Esophagus muscularis mucosa (tissue), 4 donors: Measurements from ENCODE around the gene ZDHHC23. TPM values are rescaled to one million over a fixed set of nuclear protein-coding genes. Genes with fewer than 3 reads are reported as not detected.

Experiments
- DNase-seq: peaks from one replicate; pipeline ENCODE4 v3.0.0-alpha.2; 2017; ENCODE audit errors: extremely low spot score
- H3K27ac ChIP-seq, 4 donors: fragments of 200-600 bp; sonication (generic); replicated peaks in 1 of 4; 1 replicate in 3 of 4; 2 replicates in 1 of 4; pipeline ENCODE4 v1.5.1; 2016 to 2019; ENCODE audit warnings: mild to moderate bottlenecking in 1 of 4
- H3K27me3 ChIP-seq, 4 donors: fragments of 200-600 bp; sonication (generic); one replicate each; pipeline versions ENCODE4 v1.5.1 to v1.6.0; 2016 to 2019
- H3K36me3 ChIP-seq, 4 donors: fragments of 200-600 bp; sonication (generic); one replicate each; pipeline ENCODE4 v1.5.1; 2016 to 2019
- H3K4me1 ChIP-seq, 4 donors: fragments of 200-600 bp; sonication (generic); one replicate each; pipeline ENCODE4 v1.5.1; 2016 to 2019
- H3K4me3 ChIP-seq, 4 donors: fragments of 200-600 bp; sonication (generic); 1 replicate in 2 of 4; 2 replicates in 2 of 4; pipeline ENCODE4 v1.5.1; 2016 to 2019; ENCODE audit warnings: mild to moderate bottlenecking in 4 of 4, moderate library complexity in 1 of 4
- H3K9me3 ChIP-seq, 4 donors: fragments of 200-600 bp; sonication (generic); 1 replicate in 3 of 4; 2 replicates in 1 of 4; pipeline ENCODE4 v1.5.1; 2016 to 2019
- EP300 ChIP-seq: sonication (generic); formaldehyde crosslinking; IDR thresholded peaks from one replicate; pipeline ENCODE4 v1.6.1; 2017; ENCODE audit warnings: antibody characterized with exemption
- POLR2A ChIP-seq: fragments of 450-650 bp; IDR thresholded peaks from one replicate; pipeline ENCODE4 v1.6.1; 2017; ENCODE audit warnings: antibody characterized with exemption, moderate library complexity, mild to moderate bottlenecking, low read depth
- POLR2AphosphoS5 ChIP-seq, 2 donors: sonication (generic); formaldehyde crosslinking; IDR thresholded peaks; one replicate each; pipeline ENCODE4 v1.6.1; 2017; ENCODE audit warnings: antibody characterized with exemption in 2 of 2
- WGBS: methylation state at CpG from one replicate; pipeline ENCODE4 v1.1.5; 2018; 5-methylcytosine and 5-hydroxymethylcytosine counted together
- intact Hi-C: fragments of 100-400 bp; cut with DNase I; formaldehyde crosslinking; loops from one replicate; pipeline ENCODE4 v1.15.1; 2023
- total RNA-seq, 4 donors: library from RNA; depleted of rRNA; stranded (reverse); fragments of >200 nt; gene quantifications; one replicate each; pipeline versions ENCODE4 v1.1.0 to v1.2.1, GENCODE V29; 2016
- TF ChIP-seq, protein P1 (sequence below), 3 experiments: fragments of 200-600 bp in 2 of 3; fragments of 450-650 bp in 1 of 3; sonication (generic) in 2 of 3; IDR thresholded peaks; one replicate each; pipeline ENCODE4 v1.5.1; 2017 to 2019; ENCODE audit warnings: antibody characterized with exemption in 3 of 3, mild to moderate bottlenecking in 2 of 3, moderate library complexity in 1 of 3

Gene ZDHHC23, protein sequence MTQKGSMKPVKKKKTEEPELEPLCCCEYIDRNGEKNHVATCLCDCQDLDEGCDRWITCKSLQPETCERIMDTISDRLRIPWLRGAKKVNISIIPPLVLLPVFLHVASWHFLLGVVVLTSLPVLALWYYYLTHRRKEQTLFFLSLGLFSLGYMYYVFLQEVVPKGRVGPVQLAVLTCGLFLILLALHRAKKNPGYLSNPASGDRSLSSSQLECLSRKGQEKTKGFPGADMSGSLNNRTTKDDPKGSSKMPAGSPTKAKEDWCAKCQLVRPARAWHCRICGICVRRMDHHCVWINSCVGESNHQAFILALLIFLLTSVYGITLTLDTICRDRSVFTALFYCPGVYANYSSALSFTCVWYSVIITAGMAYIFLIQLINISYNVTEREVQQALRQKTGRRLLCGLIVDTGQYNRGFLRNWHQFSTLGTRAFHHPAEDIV
- total RNA-seq, result 1 to 10 TPM; 2.0 to 5.2 (median 2.3) TPM

DNA sequence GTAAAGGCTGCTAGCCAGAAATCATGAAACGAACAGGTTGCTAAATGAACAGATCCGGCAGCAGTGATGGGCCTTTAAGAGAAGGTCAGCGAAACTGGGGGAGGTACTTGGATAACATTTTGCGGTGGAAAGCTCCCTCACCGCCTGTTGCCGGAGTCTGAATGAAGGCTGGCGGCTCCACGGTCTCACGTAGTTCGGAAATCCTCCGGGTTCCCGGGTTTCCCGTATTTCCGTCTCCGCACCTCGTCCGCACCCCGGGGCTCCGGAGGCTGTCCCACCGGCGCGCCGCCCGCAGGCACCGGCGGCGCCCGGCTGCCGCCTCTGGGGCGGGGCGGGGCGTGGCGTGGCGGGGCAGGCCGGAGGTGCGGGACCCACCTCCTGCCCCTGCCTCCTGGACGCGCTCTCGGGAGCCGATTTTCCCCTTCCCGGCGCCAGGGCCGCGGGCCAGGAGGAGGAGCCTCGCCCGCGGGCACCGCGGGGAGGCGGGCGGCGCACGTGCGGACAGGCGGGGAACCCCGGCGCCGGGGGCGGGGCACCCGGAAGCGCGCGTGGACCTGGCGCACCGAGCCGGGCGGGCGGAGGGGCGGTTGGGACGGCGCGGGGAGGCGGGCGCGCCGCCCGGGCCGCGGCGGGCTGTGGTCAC lies at the start of gene ZDHHC23:
Gene ZDHHC23, plus strand, starts transcription at position 642 of the 643 bp plus-strand sequence. CDS start 790 bp downstream, outside the sequence.
- DNase-seq, result no peak
- WGBS, result 0% methylated on average over 13 of the region's 80 CpGs
- no peaks in the 10 kb centered on the region for H3K27me3 ChIP-seq
- H3K4me1 ChIP-seq, result peaks cover 5 to 17% (median 12%) of the 10 kb centered on the region in 4 donors
- no peak for TF ChIP-seq POLR2A
- TF ChIP-seq POLR2AphosphoS5 (IDR thresholded peaks at IDR 0.05), result no peak
- no peak for TF ChIP-seq EP300
- TF ChIP-seq, protein P1, sequence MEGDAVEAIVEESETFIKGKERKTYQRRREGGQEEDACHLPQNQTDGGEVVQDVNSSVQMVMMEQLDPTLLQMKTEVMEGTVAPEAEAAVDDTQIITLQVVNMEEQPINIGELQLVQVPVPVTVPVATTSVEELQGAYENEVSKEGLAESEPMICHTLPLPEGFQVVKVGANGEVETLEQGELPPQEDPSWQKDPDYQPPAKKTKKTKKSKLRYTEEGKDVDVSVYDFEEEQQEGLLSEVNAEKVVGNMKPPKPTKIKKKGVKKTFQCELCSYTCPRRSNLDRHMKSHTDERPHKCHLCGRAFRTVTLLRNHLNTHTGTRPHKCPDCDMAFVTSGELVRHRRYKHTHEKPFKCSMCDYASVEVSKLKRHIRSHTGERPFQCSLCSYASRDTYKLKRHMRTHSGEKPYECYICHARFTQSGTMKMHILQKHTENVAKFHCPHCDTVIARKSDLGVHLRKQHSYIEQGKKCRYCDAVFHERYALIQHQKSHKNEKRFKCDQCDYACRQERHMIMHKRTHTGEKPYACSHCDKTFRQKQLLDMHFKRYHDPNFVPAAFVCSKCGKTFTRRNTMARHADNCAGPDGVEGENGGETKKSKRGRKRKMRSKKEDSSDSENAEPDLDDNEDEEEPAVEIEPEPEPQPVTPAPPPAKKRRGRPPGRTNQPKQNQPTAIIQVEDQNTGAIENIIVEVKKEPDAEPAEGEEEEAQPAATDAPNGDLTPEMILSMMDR (IDR thresholded peaks at IDR 0.05), result no peak
- H3K4me3 ChIP-seq, result peak within 1 kb of the TSS; percentile 65 to 86 (median 83)
- peak within 1 kb of the TSS; percentile 69 to 81 (median 70) for H3K27ac ChIP-seq
- H3K36me3 ChIP-seq, result no peaks in the 10 kb centered on the region
- intact Hi-C loops, result no loop called here
- H3K9me3 ChIP-seq, result no peaks in the 10 kb centered on the region

DNA sequence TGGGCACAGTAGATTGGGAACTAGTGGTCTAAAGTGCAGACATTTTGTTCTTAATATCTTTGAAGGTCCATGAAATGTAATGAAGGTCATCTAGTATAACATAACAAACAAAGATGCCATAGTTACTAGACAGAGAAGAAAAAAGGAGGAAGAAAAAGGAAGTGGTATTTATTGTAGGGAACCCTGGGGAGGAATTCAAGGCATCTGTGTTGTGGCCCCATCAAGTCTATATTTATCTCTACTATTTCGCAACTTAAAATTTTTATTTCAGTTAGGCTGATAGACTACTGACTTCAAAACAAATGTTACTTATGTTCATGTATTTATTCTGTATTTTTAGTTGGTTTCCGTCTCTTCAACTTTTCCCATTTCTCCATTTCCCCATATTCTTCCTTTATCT lies 48.9 kb upstream of the ZDHHC23 start:
- DNase-seq, result no peak
- Histone ChIP-seq H3K9me3 (no peaks in the 10 kb centered on the region), H3K27me3 (no peaks in the 10 kb centered on the region), H3K36me3 (no peaks in the 10 kb centered on the region), H3K4me3 (no peak overlapping the region), H3K27ac (no peak overlapping the region), H3K4me1 (peaks cover 0 to 17% (median 0%) of the 10 kb centered on the region in 4 donors)
- TF ChIP-seq, protein P1 (IDR thresholded peaks at IDR 0.05), result no peak
- TF ChIP-seq EP300, result no peak
- TF ChIP-seq POLR2AphosphoS5 (IDR thresholded peaks at IDR 0.05), result no peak
- TF ChIP-seq POLR2A, result no peak
- 77% methylated on average over 2 of the region's 2 CpGs for WGBS
- intact Hi-C loops, result no loop called here

DNA sequence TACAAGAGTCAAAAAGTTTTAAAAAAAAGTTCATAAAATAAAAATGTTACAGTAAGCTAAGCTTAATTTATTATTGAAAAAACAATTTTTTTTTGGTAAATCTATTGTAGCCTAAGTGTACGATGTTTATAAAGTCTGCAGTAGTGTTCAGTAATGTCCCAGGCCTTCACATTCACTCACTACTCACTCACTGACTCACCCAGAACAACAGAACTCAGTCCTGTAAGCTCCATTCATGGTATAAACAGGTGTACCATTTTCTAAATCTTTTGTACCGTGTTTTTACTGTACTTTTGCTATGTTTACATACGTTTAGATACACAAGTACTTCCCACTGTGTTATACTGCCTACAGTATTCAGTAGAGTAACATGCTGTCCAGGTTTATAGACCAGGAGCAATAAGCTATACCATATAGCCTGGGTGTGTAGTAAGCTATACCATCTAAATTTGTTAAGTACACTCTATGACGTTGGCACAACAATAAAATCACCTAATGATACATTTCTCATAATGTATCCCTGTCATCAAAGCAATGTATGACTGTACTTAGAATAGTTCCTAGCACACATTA lies 41.2 kb upstream of the ZDHHC23 start:
- Histone ChIP-seq H3K27ac (no peak overlapping the region), H3K36me3 (no peaks in the 10 kb centered on the region), H3K27me3 (no peaks in the 10 kb centered on the region), H3K4me1 (no peaks in the 10 kb centered on the region), H3K4me3 (no peak overlapping the region), H3K9me3 (no peaks in the 10 kb centered on the region)
- DNase-seq, result no peak
- 89% methylated on average over 4 of the region's 4 CpGs for WGBS
- intact Hi-C loops, result no loop called here
- TF ChIP-seq POLR2A, result no peak

DNA sequence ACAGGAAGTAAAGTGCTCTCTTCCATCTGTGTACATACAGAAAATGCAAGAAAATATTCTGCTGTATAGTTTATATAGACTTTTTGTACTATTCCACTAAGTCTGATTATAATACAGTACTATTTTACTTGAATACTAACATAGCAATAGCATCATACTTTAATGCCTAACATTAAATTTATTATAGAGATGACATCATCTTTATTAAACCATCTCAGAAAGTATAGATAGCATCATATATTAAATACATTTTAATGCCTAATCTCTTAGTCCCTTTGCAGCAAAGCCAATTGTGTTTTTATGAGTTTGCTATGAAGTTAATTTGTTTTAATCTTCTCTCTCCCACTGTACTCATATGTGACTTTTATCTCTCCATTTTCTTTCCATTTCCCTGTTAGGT lies 39.7 kb upstream of the ZDHHC23 start:
- intact Hi-C loops, result no loop called here
- no peak for TF ChIP-seq EP300
- TF ChIP-seq, protein P1 (IDR thresholded peaks at IDR 0.05), result no peak
- TF ChIP-seq POLR2A, result no peak
- no peak for TF ChIP-seq POLR2AphosphoS5 (IDR thresholded peaks at IDR 0.05)
- no peaks in the 10 kb centered on the region for H3K36me3 ChIP-seq
- no peaks in the 10 kb centered on the region for H3K4me1 ChIP-seq
- H3K4me3 ChIP-seq, result no peak overlapping the region
- no peaks in the 10 kb centered on the region for H3K9me3 ChIP-seq
- no peak for DNase-seq
- H3K27me3 ChIP-seq, result no peaks in the 10 kb centered on the region
- H3K27ac ChIP-seq, result no peak overlapping the region

DNA sequence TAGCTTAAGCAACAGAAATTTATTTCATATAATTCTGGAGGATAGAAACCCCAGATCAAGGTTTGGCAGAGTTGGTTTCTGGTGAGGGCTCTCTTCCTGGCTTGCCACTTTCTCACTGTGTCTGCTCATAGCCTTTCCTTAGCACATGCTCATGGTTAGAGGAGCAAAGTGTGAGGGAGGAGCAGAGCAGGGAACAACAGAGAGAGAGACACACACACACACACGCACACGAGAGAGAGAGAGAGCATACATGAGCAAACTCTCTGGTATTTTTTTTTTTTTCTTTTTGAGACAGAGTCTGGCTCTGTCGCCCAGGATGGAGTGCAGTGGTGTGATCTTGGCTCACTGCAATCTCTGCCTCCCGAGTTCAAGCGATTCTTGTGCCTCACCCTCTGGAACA lies 36.8 kb upstream of the ZDHHC23 start:
- DNase-seq, result no peak
- TF ChIP-seq, protein P1 (IDR thresholded peaks at IDR 0.05), result no peak
- TF ChIP-seq POLR2AphosphoS5 (IDR thresholded peaks at IDR 0.05), result no peak
- TF ChIP-seq POLR2A, result no peak
- TF ChIP-seq EP300, result no peak
- Histone ChIP-seq H3K9me3 (no peaks in the 10 kb centered on the region), H3K4me3 (no peak overlapping the region), H3K36me3 (no peaks in the 10 kb centered on the region), H3K4me1 (no peaks in the 10 kb centered on the region), H3K27ac (no peak overlapping the region), H3K27me3 (no peaks in the 10 kb centered on the region)
- intact Hi-C loops, result loop anchor here (5.0 to 10.0 kb wide), 2 partner anchors 74 to 176 kb away; partner anchors contain the start of gene GRAMD1C
- 83% methylated on average over 5 of the region's 5 CpGs for WGBS
